GM12891 (cell line): Measurements from ENCODE around the gene ZNF718.
"Not testable (repeated sequence)": the region's sequence is repeated elsewhere in the genome, so short reads cannot be mapped to it uniquely, and the experiment has no call there.

Experiments used
- DNase-seq: peaks from one replicate; pipeline ENCODE4 v3.0.0; 2011; ENCODE audit warnings: low spot score; ENCODE audit not compliant: insufficient read length
- FAIRE-seq: peaks from 2 replicates; lab custom pipeline; 2011; peaks lifted over from hg19 to GRCh38; lab: Jason Lieb, UNC
- PAX5 ChIP-seq: IDR thresholded peaks from 2 replicates; pipeline ENCODE4 v1.6.1; 2011; ENCODE audit warnings: low read length, moderate library complexity, mild to moderate bottlenecking; ENCODE audit not compliant: insufficient read depth, severe bottlenecking
- POLR2A ChIP-seq: IDR thresholded peaks from 2 replicates; pipeline ENCODE4 v1.6.1; 2011; ENCODE audit warnings: low read depth, low read length, control low read depth
- POLR2AphosphoS5 ChIP-seq: IDR thresholded peaks from 2 replicates; pipeline ENCODE4 v1.6.1; 2011; ENCODE audit warnings: low read depth, low read length, control low read depth
- POU2F2 ChIP-seq: IDR thresholded peaks from 2 replicates; pipeline ENCODE4 v1.6.1; 2011; ENCODE audit warnings: low read depth, mild to moderate bottlenecking, control low read depth, low read length, moderate library complexity
- SPI1 ChIP-seq: IDR thresholded peaks from 2 replicates; pipeline ENCODE4 v1.6.1; 2011; ENCODE audit warnings: low read depth, low read length, control low read depth
- TAF1 ChIP-seq: IDR thresholded peaks from 2 replicates; pipeline ENCODE4 v1.6.1; 2011; ENCODE audit warnings: low read depth, low read length, control low read depth

ZNF718 gene

DNA sequence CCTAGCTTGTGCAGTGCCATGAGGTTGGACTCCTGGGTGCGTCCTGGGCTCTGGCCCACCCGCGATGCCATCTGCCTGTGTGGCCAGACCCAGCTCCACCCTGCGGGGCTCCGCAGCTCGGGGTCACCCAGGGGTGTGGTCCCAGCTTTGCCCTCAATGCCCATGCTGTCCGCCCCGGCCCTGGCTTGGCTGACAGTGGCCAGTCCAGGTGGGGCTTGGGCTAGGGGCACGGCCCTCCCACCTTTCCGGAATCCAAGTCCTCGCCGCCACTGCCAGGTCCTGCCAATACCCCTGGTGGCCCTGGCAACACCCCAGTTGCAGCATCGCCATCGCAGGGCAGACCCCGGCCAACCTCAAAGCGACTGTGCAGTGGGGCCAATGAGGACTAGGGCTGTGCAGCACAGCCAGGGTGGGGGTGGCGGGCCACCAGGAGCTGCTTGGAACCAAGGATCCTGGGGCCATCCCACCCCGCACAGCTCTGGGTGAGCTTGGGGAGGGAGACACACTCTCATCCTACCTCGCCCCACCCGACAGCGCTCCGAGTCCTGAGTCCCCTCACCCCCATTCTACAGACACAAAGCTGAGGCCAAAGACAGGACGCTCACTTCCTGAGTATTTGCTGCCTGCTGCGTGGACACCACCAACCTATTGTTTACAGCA, 80.9 kb downstream of the ZNF718 start:
- DNase-seq (no peak), FAIRE-seq (no peak)
- TF ChIP-seq TAF1 (no peak), POLR2AphosphoS5 (no peak), POU2F2 (no peak), SPI1 (no peak), POLR2A (no peak), PAX5 (no peak)

DNA sequence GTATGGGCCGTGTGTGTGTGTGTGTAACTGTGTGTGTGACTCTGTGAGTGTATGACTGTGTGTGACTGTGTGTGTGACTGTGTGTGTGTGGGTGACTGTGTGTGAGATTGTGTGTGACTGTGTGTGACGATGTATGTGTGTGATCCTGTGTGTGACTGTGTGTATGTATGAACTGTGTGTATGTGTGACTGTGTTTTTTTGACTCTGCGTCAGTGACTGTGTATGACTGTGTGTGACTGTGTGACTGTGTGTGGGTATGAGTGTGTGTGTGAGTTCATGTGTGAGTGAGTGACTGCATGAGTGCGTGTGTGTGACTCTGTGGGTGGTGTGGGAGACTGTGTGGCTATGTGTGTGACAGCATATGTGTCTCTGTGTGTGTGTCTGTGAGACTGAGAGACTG, 81.8 kb downstream of the ZNF718 start:
- no peak for TF ChIP-seq POLR2AphosphoS5
- DNase-seq (no peak), FAIRE-seq (peak; percentile 62)

DNA sequence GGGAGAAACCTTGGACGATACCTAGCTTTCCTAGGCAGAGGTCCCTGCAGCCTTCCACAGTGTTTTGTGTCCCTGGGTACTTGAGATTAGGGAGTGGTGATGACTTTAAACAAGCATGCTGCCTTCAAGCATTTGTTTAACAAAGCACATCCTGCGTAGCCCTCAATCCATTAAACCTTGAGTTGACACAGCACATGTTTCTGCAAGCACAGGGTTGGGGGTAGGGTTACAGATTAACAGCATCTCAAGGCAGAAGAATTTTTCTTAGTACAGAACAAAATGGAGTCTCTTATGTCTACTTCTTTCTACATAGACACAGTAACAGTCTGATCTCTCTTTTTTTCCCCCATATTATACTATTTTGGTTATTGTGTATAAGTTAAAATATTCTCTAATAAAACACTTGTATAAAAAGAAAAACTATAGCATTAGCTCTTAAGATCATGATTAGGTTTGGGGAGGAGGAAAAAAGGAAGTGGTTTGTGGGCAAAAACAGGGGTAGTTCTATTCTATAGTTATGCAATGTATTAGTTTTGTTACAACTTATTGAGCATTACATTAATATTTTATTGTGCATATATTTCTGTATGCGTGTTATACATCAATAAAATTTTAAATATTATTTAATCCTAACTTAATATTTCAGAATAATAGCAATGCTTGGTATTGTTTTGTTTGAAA, 84.3 kb downstream of the ZNF718 start:
- TF ChIP-seq SPI1, result 0 out of 2 replicates have a peak, but pooled peaks have one; percentile 13
- not testable (repeated sequence) for FAIRE-seq, DNase-seq

DNA sequence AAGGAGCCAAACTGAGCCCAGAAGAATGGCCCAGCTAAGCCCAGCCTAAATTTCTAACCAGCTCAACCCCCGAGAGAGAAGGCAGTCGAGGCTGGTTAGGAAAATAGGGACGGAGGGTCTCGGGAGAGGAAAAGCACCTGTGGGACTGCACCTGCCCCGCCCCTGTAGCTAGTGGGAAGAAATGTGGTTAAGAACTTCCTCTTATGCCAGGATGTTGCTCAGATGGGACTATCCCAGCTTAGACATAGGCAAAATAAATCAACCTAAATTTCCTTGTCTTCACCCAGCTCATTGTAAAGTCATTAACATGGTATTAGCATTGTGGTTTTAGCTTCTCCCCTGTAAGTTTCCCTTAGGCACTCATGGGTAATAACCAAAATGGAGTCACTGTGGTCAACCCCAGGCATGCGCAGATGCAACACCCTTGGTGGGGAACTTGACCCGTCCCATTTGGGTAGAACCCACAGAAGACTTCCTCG, 86.8 kb downstream of the ZNF718 start:
- no peak for TF ChIP-seq SPI1
- TF ChIP-seq PAX5, result no peak
- TF ChIP-seq POLR2A, result no peak
- no peak for TF ChIP-seq TAF1
- FAIRE-seq (no peak), DNase-seq (no peak)

DNA sequence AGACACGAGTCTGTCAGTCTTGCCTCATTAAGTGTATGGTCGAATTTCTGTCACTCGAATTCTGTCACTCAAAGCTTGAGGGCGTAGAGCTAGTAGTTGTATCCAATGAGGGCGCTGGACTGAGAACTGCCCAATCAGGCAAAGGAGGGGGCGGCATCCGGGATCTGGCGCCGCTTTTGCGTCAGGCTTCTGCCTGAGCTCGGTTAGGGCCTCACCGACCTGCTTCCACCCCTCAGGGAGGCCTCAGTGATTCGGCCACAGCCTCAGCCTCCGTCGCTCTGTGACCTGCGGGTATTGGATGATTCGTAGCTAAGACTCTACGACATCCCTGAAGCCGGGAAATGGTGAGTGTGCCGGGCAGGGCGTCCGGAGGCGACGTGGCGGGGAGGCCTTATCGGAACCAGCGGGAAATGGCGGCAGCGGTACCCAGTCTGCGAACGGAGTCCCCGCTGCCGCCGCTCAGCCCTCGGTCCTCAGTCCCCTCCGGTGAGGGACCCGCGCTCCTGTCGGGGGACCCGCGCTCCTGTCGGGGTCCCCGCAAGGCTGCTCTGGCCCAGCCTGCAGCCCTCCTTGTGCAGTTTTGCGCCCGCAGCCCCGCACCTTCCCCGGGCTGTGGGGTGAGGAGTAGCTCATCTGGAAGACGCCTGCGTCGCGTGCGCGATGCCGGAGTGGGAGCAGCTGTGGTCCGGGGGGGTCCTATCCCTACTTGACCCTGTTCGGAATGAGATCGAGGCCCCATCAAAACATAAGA, 88.3 kb downstream of the ZNF718 start:
- DNase-seq, result no peak
- TF ChIP-seq SPI1 (no peak), POLR2AphosphoS5 (no peak), POLR2A (no peak), POU2F2 (no peak), PAX5 (no peak), TAF1 (no peak)
- FAIRE-seq, result no peak

DNA sequence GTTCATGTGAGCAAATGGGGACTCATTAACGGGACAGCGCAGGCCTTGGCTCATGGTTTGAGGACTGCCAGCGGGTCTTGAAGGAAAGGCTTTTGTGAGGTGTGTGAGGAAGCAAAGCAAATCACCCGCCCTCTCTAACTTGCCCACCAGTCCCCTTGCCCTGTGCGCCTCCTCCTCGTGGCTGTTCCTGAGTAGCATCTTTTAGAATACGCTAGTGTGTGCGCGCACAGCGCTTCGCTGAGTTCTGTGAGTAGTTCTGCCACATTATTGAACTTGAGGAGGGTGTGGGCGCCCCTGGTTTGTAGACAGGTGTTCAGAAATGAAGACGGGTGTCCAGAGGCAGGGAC, 88.9 kb downstream of the ZNF718 start:
- not testable (repeated sequence) for FAIRE-seq, DNase-seq
